A204.1 (cell line): ENCODE data around the gene MTMR10.

Experiments used
- FAIRE-seq: peaks from 2 replicates; lab custom pipeline; 2012; peaks lifted over from hg19 to GRCh38; lab: Jason Lieb, UNC

The MTMR10 gene, protein sequence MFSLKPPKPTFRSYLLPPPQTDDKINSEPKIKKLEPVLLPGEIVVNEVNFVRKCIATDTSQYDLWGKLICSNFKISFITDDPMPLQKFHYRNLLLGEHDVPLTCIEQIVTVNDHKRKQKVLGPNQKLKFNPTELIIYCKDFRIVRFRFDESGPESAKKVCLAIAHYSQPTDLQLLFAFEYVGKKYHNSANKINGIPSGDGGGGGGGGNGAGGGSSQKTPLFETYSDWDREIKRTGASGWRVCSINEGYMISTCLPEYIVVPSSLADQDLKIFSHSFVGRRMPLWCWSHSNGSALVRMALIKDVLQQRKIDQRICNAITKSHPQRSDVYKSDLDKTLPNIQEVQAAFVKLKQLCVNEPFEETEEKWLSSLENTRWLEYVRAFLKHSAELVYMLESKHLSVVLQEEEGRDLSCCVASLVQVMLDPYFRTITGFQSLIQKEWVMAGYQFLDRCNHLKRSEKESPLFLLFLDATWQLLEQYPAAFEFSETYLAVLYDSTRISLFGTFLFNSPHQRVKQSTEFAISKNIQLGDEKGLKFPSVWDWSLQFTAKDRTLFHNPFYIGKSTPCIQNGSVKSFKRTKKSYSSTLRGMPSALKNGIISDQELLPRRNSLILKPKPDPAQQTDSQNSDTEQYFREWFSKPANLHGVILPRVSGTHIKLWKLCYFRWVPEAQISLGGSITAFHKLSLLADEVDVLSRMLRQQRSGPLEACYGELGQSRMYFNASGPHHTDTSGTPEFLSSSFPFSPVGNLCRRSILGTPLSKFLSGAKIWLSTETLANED

DNA sequence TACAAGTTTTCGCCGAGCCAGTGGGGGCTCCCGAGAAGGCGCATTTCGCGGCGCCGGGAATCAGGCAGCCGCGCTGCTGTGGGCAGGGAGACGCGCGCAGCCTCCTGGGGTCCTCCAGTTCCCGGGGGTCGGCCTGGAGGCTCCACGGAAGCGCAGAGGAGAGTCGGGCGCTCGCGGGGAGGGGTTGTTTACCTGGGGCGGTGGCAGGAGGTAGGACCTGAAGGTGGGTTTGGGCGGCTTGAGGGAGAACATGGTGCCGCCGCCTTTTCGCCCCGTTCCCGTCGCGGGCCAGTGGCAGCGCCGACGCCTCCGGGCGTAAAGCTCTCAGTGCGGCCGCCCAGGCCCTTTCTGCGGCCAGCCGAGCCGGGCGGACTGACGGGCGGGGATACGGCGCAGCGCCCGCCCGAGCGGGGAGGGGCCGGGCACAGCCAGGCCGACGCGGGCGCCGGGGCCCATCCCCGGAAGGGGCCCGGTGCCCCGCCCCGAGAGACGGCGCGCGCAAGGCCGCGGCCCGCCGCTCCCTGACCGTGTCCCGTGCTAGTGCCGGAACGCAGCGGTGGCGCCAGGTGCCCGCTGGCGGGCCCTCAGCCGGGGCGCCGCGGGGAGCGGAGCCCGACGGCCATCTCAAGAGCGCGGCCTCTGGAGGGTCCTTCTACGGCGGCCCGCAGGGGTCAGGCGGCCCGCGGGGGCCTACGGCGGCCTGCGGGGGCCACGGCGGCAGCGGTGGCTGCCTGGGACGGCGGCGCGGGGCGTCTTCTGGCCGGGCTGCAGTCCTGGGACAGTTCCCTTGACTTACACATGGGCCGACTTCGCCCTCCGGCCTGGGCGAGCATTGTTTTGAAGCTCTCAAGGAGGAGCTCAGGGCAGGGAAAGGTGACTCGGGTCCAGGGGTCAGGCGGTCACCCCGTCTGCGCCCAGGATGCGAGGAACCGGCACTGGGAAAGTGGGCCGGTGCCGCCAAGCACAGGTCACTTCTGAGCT is at the start of gene MTMR10:
Gene MTMR10 (minus strand): TSS at position 374 of the 981 bp plus-strand sequence. CDS start 122 bp downstream, at position 252.
- no peak for FAIRE-seq

DNA sequence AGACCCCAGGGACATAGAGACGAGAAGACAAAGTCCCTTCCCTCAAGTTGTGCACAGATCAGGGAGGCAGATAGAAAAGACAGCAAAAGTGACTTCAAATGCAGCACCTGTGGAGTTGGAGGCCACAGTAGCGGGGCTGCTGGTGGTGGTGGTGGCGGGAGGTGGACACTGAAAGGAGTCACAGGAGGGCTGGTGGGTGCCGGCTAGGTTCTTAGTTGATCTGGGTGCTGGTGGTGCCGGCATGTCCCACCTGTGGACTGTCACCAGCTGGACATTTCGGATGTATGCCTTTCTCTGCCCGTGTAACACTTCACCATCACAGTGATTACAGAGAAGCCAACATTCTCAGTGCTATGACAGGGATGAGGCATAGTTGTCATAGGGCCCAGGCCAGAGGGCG is 49.2 kb upstream of the MTMR10 start:
- FAIRE-seq, result no peak

DNA sequence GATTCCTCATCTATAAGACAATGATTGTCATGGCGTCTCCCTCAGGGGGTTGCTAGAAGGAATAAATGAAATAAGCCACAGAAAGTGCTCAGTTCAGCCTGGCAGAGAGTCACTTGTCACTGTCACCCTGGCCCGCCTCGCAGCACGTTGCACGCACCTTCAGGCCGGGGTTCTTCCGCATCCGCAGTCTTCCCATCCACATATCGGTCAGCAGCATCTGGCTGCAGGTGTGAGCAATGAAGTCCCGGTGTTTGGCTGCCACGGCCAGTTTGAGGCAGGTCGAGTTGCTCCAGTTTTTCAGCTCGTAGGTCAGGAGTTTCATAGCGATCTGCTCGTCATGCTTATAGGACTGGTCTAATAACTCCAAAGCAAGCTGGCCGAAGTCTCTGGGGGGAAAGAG is 48.5 kb upstream of the MTMR10 start:
- no peak for FAIRE-seq

DNA sequence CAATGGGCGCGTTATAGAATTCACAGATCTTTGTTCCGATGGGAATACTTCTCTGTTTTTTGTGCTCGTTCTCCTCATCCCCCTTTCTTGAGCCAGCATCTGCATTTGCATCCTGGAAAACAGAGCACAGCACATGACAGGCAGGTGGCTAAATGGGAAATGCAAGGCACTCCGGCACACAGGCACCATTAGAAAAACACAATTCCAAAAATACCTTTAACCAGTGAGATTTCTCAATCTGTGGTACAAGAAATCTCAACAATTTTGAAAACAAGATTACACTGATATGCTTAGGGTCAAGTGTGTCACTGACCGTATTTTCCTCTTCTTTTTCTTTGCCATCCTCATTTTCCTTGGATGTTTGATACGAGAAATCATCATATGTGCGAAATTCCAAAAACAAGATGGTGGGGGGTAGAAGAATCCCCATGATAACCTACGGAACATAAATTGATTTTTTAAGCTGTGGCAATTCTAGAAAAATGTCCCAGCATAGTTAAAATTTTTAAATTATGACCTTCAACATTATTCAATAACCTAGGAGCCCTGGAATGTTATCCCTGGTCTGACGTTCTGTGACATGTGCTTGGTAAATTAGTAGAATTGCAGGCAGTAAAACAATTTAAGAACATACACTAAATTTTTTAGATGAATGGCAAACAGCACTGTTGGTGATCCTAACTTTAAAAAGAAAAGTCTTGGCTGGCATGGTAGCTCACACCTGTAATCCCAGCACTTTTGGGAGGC is 46.5 kb upstream of the MTMR10 start:
- no peak for FAIRE-seq

DNA sequence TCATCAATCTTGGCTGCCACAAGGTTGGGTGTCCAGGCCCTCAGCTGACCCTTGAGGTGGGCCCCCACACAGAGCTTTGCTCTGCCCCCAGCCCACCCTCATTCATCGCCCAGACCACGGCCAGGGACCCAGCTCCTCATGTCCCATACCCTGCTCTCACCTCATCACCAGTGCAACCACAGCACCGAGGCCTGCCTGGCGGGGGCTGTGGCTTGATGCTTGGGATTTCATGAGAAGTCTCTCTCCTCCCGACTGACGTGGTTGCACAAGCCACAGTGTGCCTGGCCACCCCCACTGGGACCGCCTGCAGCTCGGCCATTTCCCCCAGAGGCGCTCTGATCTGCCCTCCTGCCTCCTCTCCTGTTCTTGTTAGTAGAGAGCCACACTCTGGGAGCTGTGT is 45.4 kb upstream of the MTMR10 start:
- FAIRE-seq, result no peak

DNA sequence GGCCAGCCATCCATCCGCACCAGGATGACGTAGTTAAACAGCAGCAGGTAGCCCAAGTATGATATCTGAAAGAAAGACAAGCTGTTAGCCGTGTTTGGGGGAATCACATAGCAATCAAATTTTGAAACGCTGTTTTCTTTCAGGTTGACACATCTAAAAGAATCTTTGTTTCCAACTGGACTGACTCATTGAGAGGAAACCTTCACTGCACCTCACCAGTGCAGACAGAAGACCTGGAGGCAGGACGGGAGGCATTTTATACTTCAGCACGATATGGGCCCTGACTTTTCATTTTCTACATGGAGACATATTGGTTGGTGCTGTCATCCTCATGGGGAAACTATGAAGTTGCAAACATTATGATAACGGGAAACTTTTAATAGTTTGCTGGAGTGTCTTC is 44.2 kb upstream of the MTMR10 start:
- no peak for FAIRE-seq

DNA sequence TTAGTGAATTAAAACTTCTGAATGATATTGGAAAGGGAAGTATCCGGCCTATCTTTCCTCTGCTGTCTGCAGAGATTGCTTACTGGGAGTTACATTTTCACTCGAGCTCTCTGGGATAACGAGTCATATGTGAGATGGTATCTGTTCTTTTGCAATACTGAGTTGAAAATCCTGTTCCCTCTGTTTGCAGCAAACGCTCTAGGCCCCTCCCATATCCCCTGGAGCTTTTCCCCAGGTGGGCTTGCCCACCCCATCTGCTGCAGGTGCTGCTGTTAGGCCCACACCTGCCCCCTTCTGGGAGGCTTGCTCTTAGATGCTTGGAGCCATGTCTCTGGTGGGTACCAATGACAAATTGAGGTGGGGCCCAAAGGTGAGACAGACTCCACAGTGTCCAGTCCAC is 42.7 kb upstream of the MTMR10 start:
- no peak for FAIRE-seq

DNA sequence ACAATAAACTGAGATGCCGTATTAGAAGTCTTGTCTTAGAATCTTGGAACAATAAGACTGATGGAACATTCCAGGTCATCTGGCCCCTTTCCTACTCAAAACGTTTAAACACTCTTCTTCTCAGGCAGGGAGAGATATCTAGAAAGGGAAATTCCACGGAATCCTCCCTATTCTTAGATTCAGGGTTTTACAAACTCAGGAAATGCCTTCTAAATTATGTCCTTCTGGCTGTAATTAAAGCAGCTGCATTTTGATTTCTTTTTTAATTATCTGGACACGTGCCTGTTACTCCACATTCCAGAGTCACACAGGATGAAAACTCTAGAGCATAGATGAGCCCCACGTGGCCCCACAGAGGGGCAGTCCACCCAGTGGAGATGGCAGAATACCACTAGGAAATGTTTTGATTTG is 41.5 kb upstream of the MTMR10 start:
- no peak for FAIRE-seq

DNA sequence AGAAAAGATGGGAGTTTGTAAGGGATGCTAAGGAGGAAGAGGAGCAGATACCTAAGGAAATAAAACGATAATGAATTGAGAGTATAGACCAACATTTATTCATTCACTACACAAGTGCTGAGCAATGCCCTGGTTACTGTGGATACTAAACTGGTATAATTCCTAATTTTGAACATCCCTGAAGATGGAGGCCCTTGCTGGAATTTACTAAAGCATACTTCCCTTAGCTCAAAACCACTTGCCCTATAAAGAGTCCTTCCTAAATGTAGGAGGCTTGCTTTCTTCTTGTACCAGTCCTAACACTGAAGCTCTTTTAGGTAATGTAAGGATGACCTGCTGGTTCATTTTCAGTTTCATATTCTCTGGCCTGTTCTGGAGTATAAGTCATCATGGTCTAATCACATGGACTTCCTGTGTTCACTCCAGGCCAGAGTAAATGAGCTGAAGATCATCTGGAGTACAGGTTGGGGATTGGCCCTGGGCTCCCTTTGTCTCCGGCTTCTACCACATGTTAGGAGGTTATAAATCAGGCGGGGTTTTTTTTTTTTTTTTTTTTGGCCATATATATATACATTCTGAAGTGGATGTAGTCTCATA is 40.1 kb upstream of the MTMR10 start:
- no peak for FAIRE-seq

DNA sequence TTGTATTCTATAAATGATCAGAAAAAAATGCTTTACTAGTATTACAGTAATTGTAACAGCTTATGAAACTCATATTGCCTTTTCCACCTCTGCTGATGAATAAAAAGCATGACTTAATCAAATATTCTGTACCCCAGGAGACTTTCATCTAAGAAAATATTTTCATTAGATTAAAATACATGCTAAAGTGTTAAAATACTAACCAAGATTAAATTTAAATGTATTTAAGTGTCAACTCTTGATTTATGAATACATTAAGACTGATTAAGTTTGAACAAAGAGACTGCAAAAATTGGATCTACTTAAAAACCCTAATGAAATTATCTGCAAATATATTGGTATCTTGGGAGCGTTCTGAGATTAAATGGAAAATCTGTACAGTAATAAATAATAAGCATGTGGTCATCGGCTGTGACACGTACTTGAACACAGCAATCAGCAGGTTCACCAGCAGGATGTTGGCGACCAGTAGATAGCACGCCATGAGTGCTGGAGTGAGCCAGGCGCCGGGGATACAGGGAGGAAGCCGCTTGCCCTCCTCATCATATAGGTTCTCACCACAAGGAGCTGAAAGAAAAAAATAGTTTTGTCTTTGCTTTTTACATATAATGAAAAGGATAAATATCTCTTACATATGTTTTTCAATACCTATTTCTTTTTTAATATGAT is 36.6 kb upstream of the MTMR10 start:
- no peak for FAIRE-seq

DNA sequence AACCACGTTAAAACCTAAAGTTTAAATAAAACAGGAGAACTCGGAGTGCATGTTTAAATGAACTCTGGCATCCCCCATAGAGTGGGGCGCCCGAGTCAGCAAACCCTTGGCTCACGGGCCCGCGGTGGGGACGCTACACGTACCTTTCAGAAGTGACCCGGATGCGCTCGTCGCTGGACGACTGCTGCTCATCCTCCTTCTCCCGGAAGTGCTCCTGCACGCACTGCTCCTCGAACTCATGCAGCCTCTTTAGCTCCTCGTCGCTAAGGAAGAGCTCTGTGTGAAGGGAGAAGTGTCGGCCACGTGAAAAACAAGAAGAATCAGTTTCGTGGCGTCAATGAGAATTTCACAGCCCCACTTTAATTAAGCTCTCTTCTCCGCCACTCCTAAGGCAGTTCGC is 34.6 kb upstream of the MTMR10 start:
- FAIRE-seq, result no peak

DNA sequence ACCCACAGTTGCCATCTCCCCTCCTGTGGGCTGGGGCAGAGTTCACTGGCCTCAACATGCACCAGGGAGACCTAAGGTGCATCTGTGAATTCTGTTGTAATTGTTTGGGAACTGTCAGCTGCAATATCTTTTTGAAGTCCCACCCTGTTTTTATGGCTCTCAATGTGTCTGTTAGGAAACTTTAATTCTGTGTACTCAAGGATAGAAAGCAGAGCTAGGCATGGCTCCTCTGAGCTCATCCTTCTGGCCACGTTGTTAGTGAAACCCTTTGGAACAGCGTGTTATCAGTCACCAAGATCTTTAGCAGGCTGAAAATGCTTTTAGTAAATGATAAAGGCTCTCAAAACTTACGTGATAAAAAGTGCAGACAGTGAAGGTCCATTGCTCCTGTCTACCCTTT is 33.6 kb upstream of the MTMR10 start:
- FAIRE-seq, result no peak

DNA sequence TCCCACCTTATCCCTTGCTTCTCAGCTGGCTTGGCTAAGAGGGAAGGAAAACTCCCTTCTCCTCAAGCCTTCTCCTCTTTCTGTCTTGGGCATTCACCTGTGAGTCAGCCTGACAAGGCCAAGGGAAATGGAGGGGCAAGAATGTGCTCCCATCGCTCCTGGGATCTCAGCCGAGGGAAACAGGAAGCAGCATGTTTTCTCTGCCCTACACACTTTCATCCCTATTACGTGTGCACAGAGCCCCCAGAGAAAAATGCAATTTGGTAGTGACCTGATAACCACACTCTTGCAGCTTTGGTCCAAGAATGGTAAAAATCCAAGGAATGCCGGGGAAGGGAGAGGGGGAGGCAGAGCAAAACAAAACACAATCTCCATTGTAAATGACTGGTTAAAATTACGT is 32.9 kb upstream of the MTMR10 start:
- no peak for FAIRE-seq

DNA sequence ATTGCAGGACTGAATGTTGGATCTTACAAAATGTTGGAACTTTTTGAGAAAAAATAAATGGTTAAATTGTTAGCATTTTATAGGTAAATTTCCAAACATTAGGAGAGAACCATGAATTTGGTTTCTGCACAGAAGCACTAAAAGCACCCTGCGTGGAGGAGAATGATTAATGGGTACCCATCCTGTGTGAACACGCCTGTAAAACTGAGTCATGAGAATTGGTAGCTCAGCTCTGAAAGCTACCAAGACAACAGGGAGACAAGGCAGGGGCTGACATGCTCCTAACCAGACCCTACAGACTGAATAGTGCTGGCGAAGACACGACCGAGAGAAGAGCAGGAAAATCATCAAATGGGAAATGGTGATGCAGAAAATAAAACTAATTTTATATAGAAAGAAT is 32.4 kb upstream of the MTMR10 start:
- FAIRE-seq, result no peak

DNA sequence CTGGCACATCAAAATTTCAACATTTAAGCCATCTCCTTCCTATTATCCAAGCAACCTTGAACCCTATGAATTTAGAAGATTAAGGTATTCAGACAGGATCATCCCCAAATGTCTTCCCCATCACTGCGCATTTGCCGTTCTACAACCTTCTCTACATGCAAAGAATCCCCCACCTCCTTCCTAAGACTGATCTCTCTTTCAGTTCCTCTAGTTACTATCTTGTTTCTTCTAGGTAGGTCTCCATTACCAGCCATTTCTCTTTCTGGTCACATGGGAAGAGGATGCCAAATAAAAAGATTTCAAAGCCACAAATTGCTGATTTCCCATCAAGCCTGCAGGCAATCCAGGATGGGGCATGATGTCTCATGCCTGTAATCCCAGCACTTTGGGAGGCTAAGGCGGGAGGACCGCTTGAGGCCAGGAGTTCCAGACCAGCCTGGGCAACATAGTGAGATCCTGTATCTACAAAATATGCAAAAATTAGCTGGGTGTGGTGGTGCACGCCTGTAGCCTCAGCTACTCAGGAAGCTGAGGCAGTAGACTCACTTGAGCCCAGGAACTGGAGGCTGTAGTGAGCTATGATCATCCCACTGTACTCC is 29.7 kb upstream of the MTMR10 start:
- FAIRE-seq, result no peak

DNA sequence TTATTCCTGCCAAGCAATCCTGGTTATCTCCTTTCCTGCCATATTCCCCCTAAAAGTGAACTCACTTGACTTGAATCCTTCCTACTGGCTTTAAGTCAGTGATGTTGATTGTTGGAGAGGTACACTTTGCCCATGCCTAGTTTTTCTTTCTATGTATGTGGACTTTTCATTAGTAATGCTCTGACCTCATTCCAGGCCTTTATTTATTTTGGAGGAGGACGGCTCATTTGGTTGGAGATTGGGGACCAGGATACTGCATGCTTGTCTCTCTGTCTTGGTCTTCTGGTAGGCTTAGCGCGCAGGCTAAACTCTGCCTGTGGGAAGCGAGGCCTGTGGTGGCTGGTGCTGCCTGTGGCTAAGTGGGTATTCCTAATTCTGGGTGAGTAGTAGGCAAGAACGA is 29.1 kb upstream of the MTMR10 start:
- FAIRE-seq, result no peak

DNA sequence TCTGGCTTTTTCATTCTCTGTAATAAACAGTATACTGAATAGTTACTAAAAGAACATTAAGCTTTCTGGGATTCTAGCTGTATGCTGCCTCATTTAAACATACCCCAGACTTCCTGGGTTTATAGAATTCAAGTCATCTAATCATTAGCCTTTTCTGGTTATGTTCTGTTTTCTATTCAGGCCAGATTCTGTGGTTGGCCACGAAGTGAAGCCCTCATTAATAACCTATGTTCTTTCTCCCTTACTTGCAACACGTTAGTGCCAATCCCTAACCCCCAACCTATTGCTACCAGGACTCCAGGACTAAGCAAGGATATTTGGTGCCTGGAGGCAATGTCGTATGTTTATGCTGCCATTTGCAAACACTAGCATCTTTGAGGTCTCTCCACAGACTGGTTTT is 28.6 kb upstream of the MTMR10 start:
- FAIRE-seq, result no peak

DNA sequence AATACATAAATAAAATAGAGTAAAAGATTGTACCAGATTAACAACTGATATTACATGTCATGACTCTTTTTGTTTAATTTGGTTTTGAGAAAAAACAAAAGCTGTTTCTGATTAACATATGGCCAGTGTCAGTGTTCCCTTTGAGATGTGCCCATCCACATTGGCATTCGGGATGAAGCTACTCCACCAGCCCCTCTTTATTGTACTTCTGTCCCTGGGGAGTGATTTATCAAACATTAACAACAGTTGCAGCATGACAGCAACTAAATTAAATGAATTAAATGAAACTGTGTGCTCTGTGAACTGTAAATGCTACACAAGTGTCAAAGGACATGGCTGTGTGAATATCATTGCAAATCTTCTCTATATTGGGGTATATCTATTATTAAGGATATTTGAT is 25.9 kb upstream of the MTMR10 start:
- no peak for FAIRE-seq

DNA sequence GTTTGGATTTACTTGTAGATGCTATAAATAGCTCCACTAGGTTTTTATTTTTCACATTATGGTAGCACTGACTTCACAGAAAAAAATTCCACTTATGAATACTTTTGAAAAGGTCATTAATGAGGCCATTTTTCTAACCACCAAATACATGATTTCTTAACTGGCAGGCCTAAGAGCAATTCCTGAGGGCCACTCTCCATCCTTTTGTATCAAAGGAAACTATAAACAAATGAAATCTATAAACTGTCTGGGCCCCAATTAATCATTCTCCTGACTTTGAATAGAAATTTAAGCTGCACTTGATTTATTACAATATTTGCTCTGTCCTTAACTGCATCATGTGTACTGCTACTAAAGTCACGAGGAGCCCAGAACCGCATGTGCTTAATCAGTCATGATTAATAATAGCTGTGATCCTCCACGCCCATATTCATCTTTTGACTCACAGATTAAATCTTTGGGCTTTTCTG is 25.1 kb upstream of the MTMR10 start:
- no peak for FAIRE-seq

DNA sequence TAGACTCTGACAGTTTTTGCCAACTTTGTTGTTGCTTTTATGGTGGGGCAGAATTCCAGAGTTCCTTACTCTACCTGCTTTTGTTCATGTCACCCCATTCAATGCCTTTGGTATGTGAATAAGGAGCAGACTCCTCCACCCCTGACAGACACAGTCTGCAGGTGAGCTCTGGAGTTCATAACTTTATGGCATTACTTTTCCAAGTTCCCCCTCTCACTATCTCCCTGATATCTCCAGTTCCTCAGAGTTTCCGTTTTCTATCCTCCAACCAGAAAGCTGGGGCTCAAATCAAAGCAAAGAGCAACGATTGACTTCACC is 23.1 kb upstream of the MTMR10 start:
- no peak for FAIRE-seq
